Parathyroid adenoma (tissue), 2 donors: ENCODE measurements around the gene RNASE8.

Experiments
- H2AFZ ChIP-seq: fragments of 300-600 bp; sonication (generic); one replicate; pipeline ENCODE4 v1.7.0; 2017; ENCODE audit warnings: antibody characterized with exemption, mild to moderate bottlenecking
- H3K27ac ChIP-seq: fragments of 300-600 bp; sonication (generic); one replicate; pipeline ENCODE4 v1.7.0; 2017
- H3K27me3 ChIP-seq: fragments of 300-600 bp; sonication (generic); one replicate; pipeline ENCODE4 v1.7.0; 2017; ENCODE audit warnings: low read length; ENCODE audit not compliant: control insufficient read depth, insufficient read depth
- H3K36me3 ChIP-seq: fragments of 300-600 bp; sonication (generic); one replicate; pipeline ENCODE4 v1.7.0; 2017; ENCODE audit warnings: low read length; ENCODE audit not compliant: control insufficient read depth, insufficient read depth
- H3K4me1 ChIP-seq: fragments of 300-600 bp; sonication (generic); one replicate; pipeline ENCODE4 v1.7.0; 2017; ENCODE audit warnings: control low read depth
- H3K4me2 ChIP-seq: fragments of 300-600 bp; sonication (generic); one replicate; pipeline ENCODE4 v1.7.0; 2017; ENCODE audit warnings: low read length
- H3K4me3 ChIP-seq: fragments of 300-600 bp; sonication (generic); one replicate; pipeline ENCODE4 v1.7.0; 2017; ENCODE audit warnings: low read depth, low read length
- H3K79me2 ChIP-seq: fragments of 300-600 bp; sonication (generic); one replicate; pipeline ENCODE4 v1.7.0; 2017; ENCODE audit warnings: control low read depth
- H3K9ac ChIP-seq: fragments of 300-600 bp; sonication (generic); one replicate; pipeline ENCODE4 v1.7.0; 2017; ENCODE audit warnings: mild to moderate bottlenecking
- H3K9me3 ChIP-seq: fragments of 300-600 bp; sonication (generic); one replicate; pipeline ENCODE4 v1.7.0; 2017; ENCODE audit warnings: low read length; ENCODE audit not compliant: control insufficient read depth
- CTCF ChIP-seq: fragments of 300-600 bp; sonication (generic); IDR thresholded peaks from one replicate; pipeline ENCODE4 v1.7.0; 2017; ENCODE audit warnings: antibody characterized with exemption, mild to moderate bottlenecking
- donor health status: primary hyperparathyroidism.

RNASE8 gene

GRCh38 chr14:21060614-21061346, 3.2 kb downstream of the RNASE8 start:
- Histone ChIP-seq H3K4me1 (no peaks in the 10 kb centered on the region), H3K4me2 (no peak overlapping the region), H3K9me3 (no peaks in the 10 kb centered on the region), H3K36me3 (no peaks in the 10 kb centered on the region), H2AFZ (no peak overlapping the region), H3K79me2 (no peaks in the 10 kb centered on the region), H3K9ac (no peak overlapping the region), H3K27me3 (no peaks in the 10 kb centered on the region), H3K27ac (no peak overlapping the region), H3K4me3 (no peak overlapping the region)
- TF ChIP-seq CTCF: no peak

GRCh38 chr14:21061347-21061668, 3.7 kb downstream of the RNASE8 start:
- TF ChIP-seq CTCF: no peak
- Histone ChIP-seq H3K4me2 (no peak overlapping the region), H2AFZ (no peak overlapping the region), H3K27ac (no peak overlapping the region), H3K9me3 (no peaks in the 10 kb centered on the region), H3K27me3 (no peaks in the 10 kb centered on the region), H3K4me1 (no peaks in the 10 kb centered on the region), H3K36me3 (no peaks in the 10 kb centered on the region), H3K4me3 (no peak overlapping the region), H3K9ac (no peak overlapping the region), H3K79me2 (no peaks in the 10 kb centered on the region)

- Histone ChIP-seq H3K4me2 (no peak overlapping the region), H3K9ac (no peak overlapping the region), H3K27me3 (no peaks in the 10 kb centered on the region), H3K79me2 (no peaks in the 10 kb centered on the region), H3K4me3 (no peak overlapping the region), H2AFZ (no peak overlapping the region), H3K36me3 (no peaks in the 10 kb centered on the region), H3K27ac (no peak overlapping the region), H3K9me3 (no peaks in the 10 kb centered on the region), H3K4me1 (peaks cover 3% of the 10 kb centered on the region)
- no peak for TF ChIP-seq CTCF
Measured at GRCh38 chr14:21063479-21063878, 5.9 kb downstream of the RNASE8 start.

- Histone ChIP-seq H3K27ac (no peak overlapping the region), H3K4me1 (peaks cover 20% of the 10 kb centered on the region), H3K4me3 (no peak overlapping the region), H3K79me2 (peaks cover under 1% of the 10 kb centered on the region), H3K9me3 (no peaks in the 10 kb centered on the region), H3K36me3 (no peaks in the 10 kb centered on the region), H3K4me2 (no peak overlapping the region), H2AFZ (no peak overlapping the region), H3K27me3 (no peaks in the 10 kb centered on the region), H3K9ac (no peak overlapping the region)
- peak; percentile 16 for TF ChIP-seq CTCF
Measured at GRCh38 chr14:21066882-21067502, 9.4 kb downstream of the RNASE8 start.
